WTC11 (cell line): ENCODE measurements around the gene PKN3. TPM values are rescaled to one million over a fixed set of nuclear protein-coding genes. Genes with fewer than 3 reads are reported as not detected.

Experiments used
- ATAC-seq: fragments of 200-7000 bp; cut with Tn5 transposase; 2 replicates; pipeline ENCODE4 v1.10.0; 2021; ENCODE audit warnings: mild to moderate bottlenecking, moderate library complexity
- CTCF ChIA-PET: fragments of 300-600 bp; sonication (Branson Sonifier 250); formaldehyde crosslinking; loops from one replicate; lab custom pipeline; 2021; ENCODE audit warnings: antibody characterized with exemption; lab: Charles Lee
- POLR2A ChIA-PET: fragments of 350-600 bp; sonication (Branson Sonifier 250); formaldehyde crosslinking; loops from one replicate; lab custom pipeline; 2021; ENCODE audit warnings: antibody characterized with exemption; lab: Charles Lee
- DNase-seq: peaks from one replicate; pipeline ENCODE4 v3.0.0; 2021; ENCODE audit warnings: low spot score
- H3K27ac Mint-ChIP-seq: 2 replicates; pipeline ENCODE4 v1.8.0; 2021; ENCODE audit warnings: mixed read lengths
- H3K27me3 Mint-ChIP-seq: 2 replicates; pipeline ENCODE4 v1.8.0; 2021; ENCODE audit warnings: low read depth, mild to moderate bottlenecking, moderate library complexity, mixed read lengths
- H3K36me3 Mint-ChIP-seq: 2 replicates; pipeline ENCODE4 v1.8.0; 2021; ENCODE audit warnings: mixed read lengths
- H3K4me1 Mint-ChIP-seq: 2 replicates; pipeline ENCODE4 v1.8.0; 2022; ENCODE audit warnings: mixed read lengths
- H3K4me3 Mint-ChIP-seq: 2 replicates; pipeline ENCODE4 v1.8.0; 2021; ENCODE audit warnings: mild to moderate bottlenecking, moderate library complexity, mixed read lengths
- H3K9me3 Mint-ChIP-seq: 2 replicates; pipeline ENCODE4 v1.8.0; 2021; ENCODE audit warnings: mixed read lengths
- ATF6 ChIP-seq: sonication (generic); formaldehyde crosslinking; IDR thresholded peaks from 2 replicates; pipeline ENCODE4 v1.8.1; 2023; ENCODE audit warnings: mild to moderate bottlenecking, missing genetic modification reagents
- ELF4 ChIP-seq: sonication (generic); formaldehyde crosslinking; IDR thresholded peaks from 2 replicates; pipeline ENCODE4 v1.8.1; 2022; ENCODE audit warnings: low read depth, mild to moderate bottlenecking, moderate library complexity, missing genetic modification reagents
- ETV6 ChIP-seq: sonication (generic); formaldehyde crosslinking; IDR thresholded peaks from 2 replicates; pipeline ENCODE4 v1.8.1; 2022; ENCODE audit warnings: mild to moderate bottlenecking, missing genetic modification reagents
- GTF2I ChIP-seq: fragments of 250-450 bp; sonication (Bioruptor Pico); conservative IDR thresholded peaks from 2 replicates; pipeline ENCODE4 v1.4.0; 2021; ENCODE audit warnings: mild to moderate bottlenecking
- KAT7 ChIP-seq: sonication (generic); formaldehyde crosslinking; IDR thresholded peaks from 2 replicates; pipeline ENCODE4 v1.8.1; 2023; ENCODE audit warnings: missing genetic modification reagents, mild to moderate bottlenecking, borderline replicate concordance
- NR1H2 ChIP-seq: sonication (generic); formaldehyde crosslinking; IDR thresholded peaks from 2 replicates; pipeline ENCODE4 v1.9.0; 2021; ENCODE audit warnings: mild to moderate bottlenecking, moderate library complexity, missing genetic modification reagents
- PRRX2 ChIP-seq: fragments of 250-450 bp; sonication (Bioruptor Pico); IDR thresholded peaks from 2 replicates; pipeline ENCODE4 v1.8.0; 2021; ENCODE audit warnings: mild to moderate bottlenecking
- ZNF396 ChIP-seq: fragments of 250-450 bp; sonication (Bioruptor Pico); IDR thresholded peaks from 2 replicates; pipeline ENCODE4 v1.8.0; 2021; ENCODE audit warnings: mild to moderate bottlenecking, moderate library complexity, borderline replicate concordance
- ZNF425 ChIP-seq: fragments of 250-450 bp; sonication (Bioruptor Pico); conservative IDR thresholded peaks from 2 replicates; pipeline ENCODE4 v1.9.0; 2021; ENCODE audit warnings: mild to moderate bottlenecking
- ZSCAN18 ChIP-seq: fragments of 250-450 bp; sonication (Bioruptor Pico); IDR thresholded peaks from 2 replicates; pipeline ENCODE4 v2.1.2; 2022; ENCODE audit warnings: mild to moderate bottlenecking, moderate library complexity
- total RNA-seq: library from RNA; stranded (reverse); gene quantifications from 3 replicates; pipeline ENCODE4 v1.2.3, GENCODE V29; 2021
- TF ChIP-seq, protein P1 (sequence below): sonication (generic); formaldehyde crosslinking; IDR thresholded peaks from 2 replicates; pipeline ENCODE4 v1.8.0; 2022; ENCODE audit warnings: missing genetic modification reagents
- TF ChIP-seq, protein P2 (sequence below): sonication (generic); formaldehyde crosslinking; IDR thresholded peaks from 2 replicates; pipeline ENCODE4 v1.8.1; 2022; ENCODE audit warnings: low read depth, mild to moderate bottlenecking, moderate library complexity, missing genetic modification reagents, borderline replicate concordance
- TF ChIP-seq, protein P3 (sequence below): sonication (generic); formaldehyde crosslinking; IDR thresholded peaks from 2 replicates; pipeline ENCODE4 v1.8.0; 2022; ENCODE audit warnings: mild to moderate bottlenecking, missing genetic modification reagents
- TF ChIP-seq, protein P4 (sequence below): sonication (generic); formaldehyde crosslinking; IDR thresholded peaks from 2 replicates; pipeline ENCODE4 v1.8.0; 2023; ENCODE audit warnings: missing genetic modification reagents, mild to moderate bottlenecking, borderline replicate concordance

The PKN3 gene
- total RNA-seq, 1 experiment from 2014 or later = 24.1 TPM

- TF ChIP-seq, protein P1, sequence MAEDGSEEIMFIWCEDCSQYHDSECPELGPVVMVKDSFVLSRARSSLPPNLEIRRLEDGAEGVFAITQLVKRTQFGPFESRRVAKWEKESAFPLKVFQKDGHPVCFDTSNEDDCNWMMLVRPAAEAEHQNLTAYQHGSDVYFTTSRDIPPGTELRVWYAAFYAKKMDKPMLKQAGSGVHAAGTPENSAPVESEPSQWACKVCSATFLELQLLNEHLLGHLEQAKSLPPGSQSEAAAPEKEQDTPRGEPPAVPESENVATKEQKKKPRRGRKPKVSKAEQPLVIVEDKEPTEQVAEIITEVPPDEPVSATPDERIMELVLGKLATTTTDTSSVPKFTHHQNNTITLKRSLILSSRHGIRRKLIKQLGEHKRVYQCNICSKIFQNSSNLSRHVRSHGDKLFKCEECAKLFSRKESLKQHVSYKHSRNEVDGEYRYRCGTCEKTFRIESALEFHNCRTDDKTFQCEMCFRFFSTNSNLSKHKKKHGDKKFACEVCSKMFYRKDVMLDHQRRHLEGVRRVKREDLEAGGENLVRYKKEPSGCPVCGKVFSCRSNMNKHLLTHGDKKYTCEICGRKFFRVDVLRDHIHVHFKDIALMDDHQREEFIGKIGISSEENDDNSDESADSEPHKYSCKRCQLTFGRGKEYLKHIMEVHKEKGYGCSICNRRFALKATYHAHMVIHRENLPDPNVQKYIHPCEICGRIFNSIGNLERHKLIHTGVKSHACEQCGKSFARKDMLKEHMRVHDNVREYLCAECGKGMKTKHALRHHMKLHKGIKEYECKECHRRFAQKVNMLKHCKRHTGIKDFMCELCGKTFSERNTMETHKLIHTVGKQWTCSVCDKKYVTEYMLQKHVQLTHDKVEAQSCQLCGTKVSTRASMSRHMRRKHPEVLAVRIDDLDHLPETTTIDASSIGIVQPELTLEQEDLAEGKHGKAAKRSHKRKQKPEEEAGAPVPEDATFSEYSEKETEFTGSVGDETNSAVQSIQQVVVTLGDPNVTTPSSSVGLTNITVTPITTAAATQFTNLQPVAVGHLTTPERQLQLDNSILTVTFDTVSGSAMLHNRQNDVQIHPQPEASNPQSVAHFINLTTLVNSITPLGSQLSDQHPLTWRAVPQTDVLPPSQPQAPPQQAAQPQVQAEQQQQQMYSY (CRISPR knock-in tag) = no peak
- no peak for TF ChIP-seq KAT7 (CRISPR knock-in tag)
- TF ChIP-seq ZNF425 (CRISPR knock-in tag) = no peak
- TF ChIP-seq ELF4 (CRISPR knock-in tag) = no peak
- TF ChIP-seq, protein P2, sequence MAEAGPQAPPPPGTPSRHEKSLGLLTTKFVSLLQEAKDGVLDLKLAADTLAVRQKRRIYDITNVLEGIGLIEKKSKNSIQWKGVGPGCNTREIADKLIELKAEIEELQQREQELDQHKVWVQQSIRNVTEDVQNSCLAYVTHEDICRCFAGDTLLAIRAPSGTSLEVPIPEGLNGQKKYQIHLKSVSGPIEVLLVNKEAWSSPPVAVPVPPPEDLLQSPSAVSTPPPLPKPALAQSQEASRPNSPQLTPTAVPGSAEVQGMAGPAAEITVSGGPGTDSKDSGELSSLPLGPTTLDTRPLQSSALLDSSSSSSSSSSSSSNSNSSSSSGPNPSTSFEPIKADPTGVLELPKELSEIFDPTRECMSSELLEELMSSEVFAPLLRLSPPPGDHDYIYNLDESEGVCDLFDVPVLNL (CRISPR knock-in tag) = no peak
- no peak for TF ChIP-seq ATF6 (CRISPR knock-in tag)
- no peak for TF ChIP-seq PRRX2 (CRISPR knock-in tag)
- 0 out of 2 replicates have a peak, but pooled peaks have one; percentile 42 for TF ChIP-seq ZNF396 (CRISPR knock-in tag)
- TF ChIP-seq ETV6 (CRISPR knock-in tag) = no peak
- TF ChIP-seq, protein P3, sequence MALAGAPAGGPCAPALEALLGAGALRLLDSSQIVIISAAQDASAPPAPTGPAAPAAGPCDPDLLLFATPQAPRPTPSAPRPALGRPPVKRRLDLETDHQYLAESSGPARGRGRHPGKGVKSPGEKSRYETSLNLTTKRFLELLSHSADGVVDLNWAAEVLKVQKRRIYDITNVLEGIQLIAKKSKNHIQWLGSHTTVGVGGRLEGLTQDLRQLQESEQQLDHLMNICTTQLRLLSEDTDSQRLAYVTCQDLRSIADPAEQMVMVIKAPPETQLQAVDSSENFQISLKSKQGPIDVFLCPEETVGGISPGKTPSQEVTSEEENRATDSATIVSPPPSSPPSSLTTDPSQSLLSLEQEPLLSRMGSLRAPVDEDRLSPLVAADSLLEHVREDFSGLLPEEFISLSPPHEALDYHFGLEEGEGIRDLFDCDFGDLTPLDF (CRISPR knock-in tag) = no peak
- TF ChIP-seq NR1H2 (CRISPR knock-in tag) = no peak
Observed at GRCh38 chr9:128723866-128724743, 21.8 kb downstream of the PKN3 start, which contains the start of gene ZDHHC12 (continued).

GRCh38 chr9:128724744-128725211 is 22.5 kb downstream of the PKN3 start:
- Mint-ChIP-seq H3K4me3 (peak overlapping the region; percentile 96), H3K4me1 (peaks cover 19% of the 10 kb centered on the region), H3K27ac (peak overlapping the region; percentile 97), H3K36me3 (no peaks in the 10 kb centered on the region), H3K9me3 (no peaks in the 10 kb centered on the region), H3K27me3 (no peaks in the 10 kb centered on the region)
- ChIA-PET CTCF (interaction anchor here (0.6 to 2.5 kb wide), 24 partner anchors 9 to 312 kb away, joined by 3 to 43 read pairs (median 4); partner anchors contain the start of genes ENDOG, MIGA2, PKN3 and SH3GLB2), POLR2A (interaction anchor here (0.5 to 1.8 kb wide), 15 partner anchors 8 to 178 kb away, joined by 3 to 7 read pairs (median 3); partner anchors contain the start of genes ENDOG and PKN3)
- DNase-seq = peak; percentile 80
- ATAC-seq = peak; percentile 53
- TF ChIP-seq ZSCAN18 (CRISPR knock-in tag) (no peak), GTF2I (0 out of 2 replicates have a peak, but pooled peaks have one; percentile 2), PRRX2 (CRISPR knock-in tag) (no peak)
- TF ChIP-seq, protein P4, sequence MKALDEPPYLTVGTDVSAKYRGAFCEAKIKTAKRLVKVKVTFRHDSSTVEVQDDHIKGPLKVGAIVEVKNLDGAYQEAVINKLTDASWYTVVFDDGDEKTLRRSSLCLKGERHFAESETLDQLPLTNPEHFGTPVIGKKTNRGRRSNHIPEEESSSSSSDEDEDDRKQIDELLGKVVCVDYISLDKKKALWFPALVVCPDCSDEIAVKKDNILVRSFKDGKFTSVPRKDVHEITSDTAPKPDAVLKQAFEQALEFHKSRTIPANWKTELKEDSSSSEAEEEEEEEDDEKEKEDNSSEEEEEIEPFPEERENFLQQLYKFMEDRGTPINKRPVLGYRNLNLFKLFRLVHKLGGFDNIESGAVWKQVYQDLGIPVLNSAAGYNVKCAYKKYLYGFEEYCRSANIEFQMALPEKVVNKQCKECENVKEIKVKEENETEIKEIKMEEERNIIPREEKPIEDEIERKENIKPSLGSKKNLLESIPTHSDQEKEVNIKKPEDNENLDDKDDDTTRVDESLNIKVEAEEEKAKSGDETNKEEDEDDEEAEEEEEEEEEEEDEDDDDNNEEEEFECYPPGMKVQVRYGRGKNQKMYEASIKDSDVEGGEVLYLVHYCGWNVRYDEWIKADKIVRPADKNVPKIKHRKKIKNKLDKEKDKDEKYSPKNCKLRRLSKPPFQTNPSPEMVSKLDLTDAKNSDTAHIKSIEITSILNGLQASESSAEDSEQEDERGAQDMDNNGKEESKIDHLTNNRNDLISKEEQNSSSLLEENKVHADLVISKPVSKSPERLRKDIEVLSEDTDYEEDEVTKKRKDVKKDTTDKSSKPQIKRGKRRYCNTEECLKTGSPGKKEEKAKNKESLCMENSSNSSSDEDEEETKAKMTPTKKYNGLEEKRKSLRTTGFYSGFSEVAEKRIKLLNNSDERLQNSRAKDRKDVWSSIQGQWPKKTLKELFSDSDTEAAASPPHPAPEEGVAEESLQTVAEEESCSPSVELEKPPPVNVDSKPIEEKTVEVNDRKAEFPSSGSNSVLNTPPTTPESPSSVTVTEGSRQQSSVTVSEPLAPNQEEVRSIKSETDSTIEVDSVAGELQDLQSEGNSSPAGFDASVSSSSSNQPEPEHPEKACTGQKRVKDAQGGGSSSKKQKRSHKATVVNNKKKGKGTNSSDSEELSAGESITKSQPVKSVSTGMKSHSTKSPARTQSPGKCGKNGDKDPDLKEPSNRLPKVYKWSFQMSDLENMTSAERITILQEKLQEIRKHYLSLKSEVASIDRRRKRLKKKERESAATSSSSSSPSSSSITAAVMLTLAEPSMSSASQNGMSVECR (CRISPR knock-in tag) = peak; percentile 57; the same call in 1 of the 2 replicates
